Measurements from ENCODE around the gene PYGB.

The PYGB gene

GRCh38 chr20:25271486-25272222 is 23.8 kb downstream of the PYGB start:
- DNase-seq: no peak

DNA sequence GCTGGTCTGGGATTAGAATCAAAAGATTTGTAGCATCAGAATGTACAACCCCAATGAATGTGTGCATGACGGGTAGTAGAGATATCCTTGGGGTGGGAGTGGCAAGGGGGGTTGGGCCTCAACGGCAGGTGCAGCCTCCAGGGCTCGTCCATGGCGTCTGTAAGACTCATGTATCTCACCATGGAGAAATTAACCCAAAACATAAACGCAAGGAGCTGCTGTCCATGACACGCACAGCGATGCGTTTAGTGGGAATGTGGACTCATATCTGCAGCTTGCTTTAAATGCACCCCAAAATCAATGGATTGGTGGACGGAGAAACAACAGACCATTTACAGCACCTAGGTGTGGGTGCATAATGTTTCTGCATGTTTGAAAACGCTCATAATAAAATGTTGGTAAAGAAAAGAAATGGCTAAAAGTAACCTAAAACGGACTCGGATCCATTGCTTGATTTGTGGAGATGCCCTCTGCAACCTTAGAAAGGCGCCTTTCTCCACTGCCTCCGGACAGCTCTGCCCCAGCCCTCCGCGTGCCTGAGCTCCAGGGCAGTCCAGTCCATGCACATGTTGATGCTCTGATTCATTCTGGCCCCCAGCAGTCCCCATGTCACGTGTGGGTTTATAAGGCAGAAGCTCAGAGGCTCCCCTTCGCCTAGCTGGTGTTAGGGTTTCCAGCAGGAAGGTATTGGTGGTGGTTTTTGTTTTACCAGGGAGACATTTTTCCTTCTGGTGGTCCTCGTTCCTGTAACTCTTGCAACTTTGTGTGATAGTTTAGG is 24.5 kb downstream of the PYGB start:
- no peak for DNase-seq

- no peak for DNase-seq
Observed at GRCh38 chr20:25273046-25273445, 25.2 kb downstream of the PYGB start.

GRCh38 chr20:25273541-25274358 is 25.9 kb downstream of the PYGB start:
- no peak for DNase-seq

DNA sequence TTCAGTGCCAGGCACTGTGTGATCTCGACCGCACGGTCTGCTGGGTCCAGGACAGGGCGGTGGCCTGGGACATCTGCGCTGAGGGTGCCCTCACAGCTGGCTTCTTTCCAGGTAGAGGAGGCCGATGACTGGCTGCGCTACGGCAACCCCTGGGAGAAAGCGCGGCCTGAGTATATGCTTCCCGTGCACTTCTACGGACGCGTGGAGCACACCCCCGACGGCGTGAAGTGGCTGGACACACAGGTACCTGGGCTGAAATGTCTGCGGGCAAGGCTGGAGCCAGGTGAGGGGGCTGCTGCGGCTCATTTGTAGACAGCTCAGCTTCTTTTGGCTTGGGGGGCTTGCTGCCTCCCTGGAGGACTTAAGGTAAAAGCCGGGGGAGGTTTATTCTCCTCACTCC is 26.6 kb downstream of the PYGB start:
- no peak for DNase-seq

GRCh38 chr20:25274891-25275812 is 27.3 kb downstream of the PYGB start:
- no peak for DNase-seq

GRCh38 chr20:25275813-25276532 is 28.1 kb downstream of the PYGB start:
- DNase-seq: no peak

DNA sequence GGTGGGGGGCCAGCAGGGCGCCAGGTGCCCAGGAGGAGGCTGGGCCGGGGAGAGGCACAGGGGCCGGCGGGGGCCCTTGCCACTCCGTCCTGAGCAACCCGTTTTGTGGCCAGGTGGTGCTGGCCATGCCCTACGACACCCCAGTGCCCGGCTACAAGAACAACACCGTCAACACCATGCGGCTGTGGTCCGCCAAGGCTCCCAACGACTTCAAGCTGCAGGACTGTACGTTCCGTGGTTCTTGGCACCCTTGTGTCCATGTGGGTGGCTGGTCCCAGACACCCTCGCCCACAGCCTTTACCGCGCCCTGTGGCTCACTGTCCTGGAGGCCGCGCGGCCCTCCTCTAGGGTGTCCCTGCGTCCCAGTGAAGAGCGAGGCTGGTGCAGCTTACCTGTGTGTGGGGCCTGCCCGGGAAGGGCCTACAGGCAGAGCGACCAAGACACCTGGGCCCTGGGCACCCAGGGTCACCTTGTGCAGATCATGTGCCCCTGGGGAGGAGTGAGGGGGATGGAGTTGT is 28.7 kb downstream of the PYGB start:
- DNase-seq: no peak

DNA sequence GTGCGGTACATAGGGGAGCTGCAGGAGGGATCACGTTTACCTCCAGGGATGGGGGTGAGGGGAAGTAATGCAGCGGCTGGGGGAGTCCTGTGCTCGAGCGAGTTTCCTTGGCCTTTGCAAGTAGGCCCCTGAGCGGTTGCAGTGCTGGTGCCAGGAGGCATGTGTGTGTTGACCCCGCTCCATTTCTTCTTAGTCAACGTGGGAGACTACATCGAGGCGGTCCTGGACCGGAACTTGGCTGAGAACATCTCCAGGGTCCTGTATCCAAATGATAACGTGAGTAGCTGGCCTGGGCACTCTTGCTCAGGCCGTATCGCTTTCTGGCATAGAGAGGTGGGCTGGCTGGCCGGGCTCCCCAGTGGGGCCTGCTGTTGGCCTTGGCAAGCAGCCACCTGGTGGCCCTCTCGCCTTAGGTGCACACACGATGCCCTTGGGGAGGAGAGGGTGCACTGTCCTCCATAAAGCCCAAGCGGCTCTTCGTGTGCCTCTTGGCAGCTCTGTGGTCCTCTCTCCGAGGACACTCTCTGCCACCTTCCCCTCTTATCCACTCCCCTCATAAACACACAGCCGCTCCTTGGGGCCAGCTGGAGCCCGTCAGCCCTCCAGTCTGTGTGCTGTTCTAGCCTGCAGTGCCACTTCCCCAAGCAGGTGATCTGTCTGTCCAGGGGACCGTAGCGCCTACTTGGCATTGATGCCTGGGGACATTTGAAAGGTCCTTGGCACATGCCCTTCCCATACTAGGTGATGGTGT is 29.3 kb downstream of the PYGB start:
- no peak for DNase-seq

DNA sequence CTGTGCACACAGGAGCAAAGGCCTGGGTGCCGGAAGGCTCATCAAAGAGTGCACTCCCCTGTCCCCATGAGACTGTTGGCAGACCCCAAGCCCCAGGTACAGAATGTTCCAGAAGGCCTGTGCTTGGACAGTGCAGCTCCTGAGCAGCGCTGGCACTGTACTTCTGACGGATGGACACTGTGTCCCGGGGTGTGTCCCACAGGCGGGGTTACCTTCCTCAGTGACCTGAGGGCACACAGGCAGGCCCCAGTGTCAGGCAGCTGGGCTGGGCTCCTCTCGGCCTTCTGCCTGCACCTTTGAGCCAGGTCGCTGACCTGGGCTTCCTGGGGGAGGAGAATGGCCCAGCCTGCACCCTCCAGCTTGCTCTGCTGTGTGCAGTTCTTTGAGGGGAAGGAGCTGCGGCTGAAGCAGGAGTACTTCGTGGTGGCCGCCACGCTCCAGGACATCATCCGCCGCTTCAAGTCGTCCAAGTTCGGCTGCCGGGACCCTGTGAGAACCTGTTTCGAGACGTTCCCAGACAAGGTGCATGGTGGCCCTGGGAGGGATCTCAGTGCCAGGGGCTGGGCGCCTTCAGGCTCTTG is 30.1 kb downstream of the PYGB start:
- no peak for DNase-seq

DNA sequence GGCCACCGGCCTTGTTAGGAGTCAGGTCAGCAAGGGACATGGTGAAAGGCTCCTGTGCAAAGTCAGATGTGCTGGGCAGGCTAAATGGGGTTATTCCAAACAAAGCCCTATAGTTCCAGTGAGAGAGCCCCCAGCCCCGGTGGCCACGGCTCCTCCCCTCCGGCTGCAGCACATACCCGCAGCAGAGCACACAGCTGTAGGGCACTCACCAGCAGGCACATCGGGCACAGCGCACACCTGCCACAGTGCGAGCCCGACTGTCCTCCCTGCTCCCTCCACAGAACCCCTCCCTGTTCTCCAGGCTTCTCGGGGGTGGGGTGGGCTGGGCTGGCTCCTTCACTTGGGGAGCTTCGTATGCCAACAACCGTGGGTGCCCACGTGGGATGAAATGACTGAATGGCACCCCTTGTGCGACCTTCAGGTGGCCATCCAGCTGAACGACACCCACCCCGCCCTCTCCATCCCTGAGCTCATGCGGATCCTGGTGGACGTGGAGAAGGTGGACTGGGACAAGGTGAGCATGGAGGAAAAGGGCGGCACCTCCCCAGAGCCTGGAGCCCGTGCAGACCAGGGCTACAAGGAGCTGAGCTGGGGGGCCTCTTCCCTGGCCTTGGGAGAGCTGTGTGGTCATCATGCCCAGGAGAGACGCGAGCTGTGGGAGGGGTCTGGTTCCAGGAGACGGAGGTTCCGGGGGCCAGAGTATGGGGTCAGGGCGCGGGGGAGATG is 30.9 kb downstream of the PYGB start:
- no peak for DNase-seq

DNA sequence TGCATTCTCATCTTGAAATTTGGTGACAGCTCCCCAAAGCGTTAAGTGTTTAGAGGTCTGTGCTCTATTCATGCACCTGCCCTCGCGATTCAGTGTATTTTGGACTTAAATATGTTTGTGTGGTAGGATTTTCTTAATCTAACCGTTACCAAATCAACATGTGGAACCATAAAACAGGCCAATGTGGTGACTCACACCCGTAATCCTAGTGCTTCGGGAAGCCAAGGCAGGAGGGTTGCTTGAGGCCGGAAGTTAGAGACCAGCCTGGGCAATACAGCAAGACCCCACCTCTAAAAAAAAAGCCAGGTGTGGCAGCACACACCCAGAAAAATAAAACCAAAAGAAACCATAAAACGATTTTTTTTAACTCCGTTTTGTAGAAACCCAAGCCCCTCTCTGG is 31.5 kb downstream of the PYGB start:
- no peak for DNase-seq

- DNase-seq: peak; percentile 79
Observed at GRCh38 chr20:25280051-25280573, 32.2 kb downstream of the PYGB start.

- DNase-seq: no peak
Observed at GRCh38 chr20:25280574-25281535, 33.0 kb downstream of the PYGB start.

DNA sequence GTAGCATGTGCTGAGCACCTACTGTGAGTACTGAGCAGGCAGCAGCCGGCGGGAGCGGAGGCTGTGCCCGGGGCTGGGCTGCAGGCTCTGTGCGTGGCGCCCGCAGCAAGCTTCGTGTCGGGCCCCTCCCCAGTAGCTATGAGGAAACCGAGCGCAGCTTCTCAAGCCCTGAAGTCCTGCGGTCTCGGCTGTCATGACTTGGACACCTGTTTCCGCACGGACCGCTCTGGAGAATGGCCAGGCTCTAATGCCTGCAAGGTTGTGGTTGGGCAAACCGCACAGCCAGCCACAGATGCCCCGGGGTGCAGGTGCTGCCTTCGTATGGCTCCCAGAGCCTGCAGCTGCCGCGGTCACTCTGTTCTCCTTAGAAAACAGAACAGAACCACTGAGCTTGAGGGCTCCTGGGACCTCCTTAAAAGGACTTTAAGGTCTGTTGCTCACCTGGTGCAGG is 33.7 kb downstream of the PYGB start:
- DNase-seq: peak; percentile 20

GRCh38 chr20:25282034-25282781 is 34.3 kb downstream of the PYGB start:
- no peak for DNase-seq

DNA sequence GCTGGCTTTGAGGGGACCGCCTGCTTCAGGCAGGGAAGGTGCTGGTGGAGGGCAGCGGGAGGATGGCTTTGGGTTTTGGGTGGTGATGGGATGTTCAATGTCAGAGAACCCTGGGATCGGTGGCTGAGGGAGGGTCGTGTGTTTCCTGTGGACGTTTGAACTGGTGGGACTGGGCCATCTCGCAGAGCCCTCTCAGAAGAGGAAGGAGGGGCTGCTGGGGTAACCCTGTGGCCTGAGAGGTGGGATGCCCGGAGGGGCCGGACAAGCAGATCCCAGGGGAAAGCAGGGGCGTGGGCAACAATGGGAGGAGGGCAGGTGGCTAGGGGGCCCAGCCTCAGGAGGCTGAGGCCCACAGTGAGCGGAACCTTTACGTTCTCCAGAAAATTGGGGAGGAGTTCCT is 34.9 kb downstream of the PYGB start:
- DNase-seq: no peak
